ENCODE data around the gene CIT.

DNA sequence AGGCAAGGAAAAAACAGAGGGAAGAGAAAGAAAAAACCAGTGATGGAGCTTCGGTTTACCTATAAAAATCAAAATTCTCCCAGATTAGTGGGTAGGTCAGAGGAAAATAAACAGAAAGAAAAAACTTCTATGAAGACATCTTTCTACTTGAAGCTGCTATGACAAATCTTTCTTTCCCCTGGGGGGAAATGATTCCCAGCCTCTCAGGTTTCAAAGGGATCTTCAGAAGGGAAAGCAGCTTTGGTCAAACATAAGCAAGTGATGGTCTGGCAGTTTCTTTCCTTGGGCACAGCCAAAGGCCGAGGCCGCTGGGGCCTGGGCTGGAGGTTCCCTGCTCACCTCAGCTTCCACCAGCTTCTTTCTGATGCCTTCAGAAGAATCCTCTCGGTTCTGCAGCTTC, 104.7 kb downstream of the CIT start:
- no peak for TF ChIP-seq POLR2A (IDR thresholded peaks at IDR 0.05)
- TF ChIP-seq, protein P1, sequence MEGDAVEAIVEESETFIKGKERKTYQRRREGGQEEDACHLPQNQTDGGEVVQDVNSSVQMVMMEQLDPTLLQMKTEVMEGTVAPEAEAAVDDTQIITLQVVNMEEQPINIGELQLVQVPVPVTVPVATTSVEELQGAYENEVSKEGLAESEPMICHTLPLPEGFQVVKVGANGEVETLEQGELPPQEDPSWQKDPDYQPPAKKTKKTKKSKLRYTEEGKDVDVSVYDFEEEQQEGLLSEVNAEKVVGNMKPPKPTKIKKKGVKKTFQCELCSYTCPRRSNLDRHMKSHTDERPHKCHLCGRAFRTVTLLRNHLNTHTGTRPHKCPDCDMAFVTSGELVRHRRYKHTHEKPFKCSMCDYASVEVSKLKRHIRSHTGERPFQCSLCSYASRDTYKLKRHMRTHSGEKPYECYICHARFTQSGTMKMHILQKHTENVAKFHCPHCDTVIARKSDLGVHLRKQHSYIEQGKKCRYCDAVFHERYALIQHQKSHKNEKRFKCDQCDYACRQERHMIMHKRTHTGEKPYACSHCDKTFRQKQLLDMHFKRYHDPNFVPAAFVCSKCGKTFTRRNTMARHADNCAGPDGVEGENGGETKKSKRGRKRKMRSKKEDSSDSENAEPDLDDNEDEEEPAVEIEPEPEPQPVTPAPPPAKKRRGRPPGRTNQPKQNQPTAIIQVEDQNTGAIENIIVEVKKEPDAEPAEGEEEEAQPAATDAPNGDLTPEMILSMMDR (IDR thresholded peaks at IDR 0.05) = no peak
- no peak for TF ChIP-seq EP300 (IDR thresholded peaks at IDR 0.05)
- no peak for TF ChIP-seq POLR2AphosphoS5 (IDR thresholded peaks at IDR 0.05)

All from sigmoid colon (tissue), 4 donors.